Hematopoietic multipotent progenitor cell treated with erythropoietin and hydrocortisone succinate and interleukin-3 and kit ligand, for 15 days (in vitro differentiated cells): ENCODE results near the gene IGF2R.
"Not testable (repeated sequence)": the region's sequence is repeated elsewhere in the genome, so short reads cannot be mapped to it uniquely, and the experiment has no call there.

Experiments
- DNase-seq: peaks from one replicate; pipeline ENCODE4 v3.0.0-alpha.2; 2015; ENCODE audit warnings: low spot score

IGF2R gene

GRCh38 chr6:160124007-160124406, 155.1 kb downstream of the IGF2R start:
- no peak for DNase-seq

GRCh38 chr6:160124605-160125004, 155.7 kb downstream of the IGF2R start:
- DNase-seq: no peak

- not testable (repeated sequence) for DNase-seq
Measured at GRCh38 chr6:160125105-160125504, 156.2 kb downstream of the IGF2R start.

- no peak for DNase-seq
Measured at GRCh38 chr6:160127270-160128124, 158.6 kb downstream of the IGF2R start.

- no peak for DNase-seq
Measured at GRCh38 chr6:160128125-160128683, 159.3 kb downstream of the IGF2R start.

GRCh38 chr6:160128879-160129516, 160.1 kb downstream of the IGF2R start:
- DNase-seq: no peak

- no peak for DNase-seq
Measured at GRCh38 chr6:160129881-160130615, 161.2 kb downstream of the IGF2R start.

GRCh38 chr6:160130729-160131484, 162.0 kb downstream of the IGF2R start:
- no peak for DNase-seq

- DNase-seq: no peak
Measured at GRCh38 chr6:160131636-160132296, 162.9 kb downstream of the IGF2R start.

GRCh38 chr6:160132297-160132637, 163.4 kb downstream of the IGF2R start:
- DNase-seq: no peak

GRCh38 chr6:160132776-160133338, 164.0 kb downstream of the IGF2R start:
- DNase-seq: no peak

- DNase-seq: no peak
Measured at GRCh38 chr6:160133441-160134336, 164.8 kb downstream of the IGF2R start.

- not testable (repeated sequence) for DNase-seq
Measured at GRCh38 chr6:160134337-160134751, 165.5 kb downstream of the IGF2R start.

GRCh38 chr6:160134779-160135547, 166.1 kb downstream of the IGF2R start:
- no peak for DNase-seq

GRCh38 chr6:160135907-160136655, 167.2 kb downstream of the IGF2R start:
- no peak for DNase-seq

GRCh38 chr6:160137130-160137988, 168.5 kb downstream of the IGF2R start:
- no peak for DNase-seq
